ENCODE data around the gene KLF6. TPM values are rescaled to one million over a fixed set of nuclear protein-coding genes. Genes with fewer than 3 reads are reported as not detected.

KLF6 gene
- total RNA-seq, 1 experiment from 2014 or later: 27.9 TPM

GRCh38 chr10:3750006-3750816 is 34.8 kb downstream of the KLF6 start:
- TF ChIP-seq NR3C1 (CRISPR knock-in tag; conservative IDR thresholded peaks at IDR 0.05; ENCODE audit: low read depth) (no peak), ESRRA (CRISPR knock-in tag; IDR thresholded peaks at IDR 0.05; ENCODE audit: borderline replicate concordance) (no peak), ETV6 (CRISPR knock-in tag; IDR thresholded peaks at IDR 0.05) (no peak)
- ATAC-seq (no peak), DNase-seq (ENCODE audit: low spot score) (no peak)
- 0 out of 2 replicates have a peak, but pooled peaks cover under 1% of the 10 kb centered on the region for H3K36me3 Mint-ChIP-seq
- POLR2A ChIA-PET: no interaction called here
- CTCF ChIA-PET: no interaction called here
- H3K4me1 Mint-ChIP-seq: peaks cover 27% of the 10 kb centered on the region
- peaks cover 2% of the 10 kb centered on the region for H3K9me3 Mint-ChIP-seq
- H3K27me3 Mint-ChIP-seq (ENCODE audit: low read depth): no peaks in the 10 kb centered on the region; the same call in 1 of the 2 replicates
- H3K4me3 Mint-ChIP-seq: no peak overlapping the region
- H3K27ac Mint-ChIP-seq: no peak overlapping the region

GRCh38 chr10:3749600-3749999 is 35.4 kb downstream of the KLF6 start:
- CTCF ChIA-PET: no interaction called here
- Mint-ChIP-seq H3K36me3 (0 out of 2 replicates have a peak, but pooled peaks cover 2% of the 10 kb centered on the region), H3K27me3 (ENCODE audit: low read depth) (no peaks in the 10 kb centered on the region; the same call in 1 of the 2 replicates), H3K4me1 (peaks cover 29% of the 10 kb centered on the region), H3K9me3 (peaks cover 4% of the 10 kb centered on the region), H3K27ac (no peak overlapping the region), H3K4me3 (no peak overlapping the region)
- ATAC-seq (no peak), DNase-seq (ENCODE audit: low spot score) (no peak)
- POLR2A ChIA-PET: no interaction called here
- no peak for TF ChIP-seq ZMAT4 (CRISPR knock-in tag; IDR thresholded peaks at IDR 0.05)

- no peak for ATAC-seq
- ChIA-PET POLR2A (no interaction called here), CTCF (no interaction called here)
- Mint-ChIP-seq H3K27me3 (ENCODE audit: low read depth) (no peaks in the 10 kb centered on the region; the same call in 1 of the 2 replicates), H3K36me3 (0 out of 2 replicates have a peak, but pooled peaks cover 5% of the 10 kb centered on the region), H3K27ac (no peak overlapping the region), H3K9me3 (peaks cover 8% of the 10 kb centered on the region), H3K4me1 (peaks cover 29% of the 10 kb centered on the region), H3K4me3 (no peak overlapping the region)
- TF ChIP-seq SOX15 (CRISPR knock-in tag; IDR thresholded peaks at IDR 0.05): no peak
- TF ChIP-seq SMAD4 (CRISPR knock-in tag; IDR thresholded peaks at IDR 0.05): no peak
- TF ChIP-seq ZNF121 (CRISPR knock-in tag; IDR thresholded peaks at IDR 0.05): no peak
- TF ChIP-seq ZNF423 (CRISPR knock-in tag; IDR thresholded peaks at IDR 0.05): no peak
- no peak for TF ChIP-seq FOXJ3 (CRISPR knock-in tag; IDR thresholded peaks at IDR 0.05; ENCODE audit: borderline replicate concordance)
- no peak for TF ChIP-seq IRF1 (CRISPR knock-in tag; IDR thresholded peaks at IDR 0.05)
- no peak for TF ChIP-seq JAZF1 (CRISPR knock-in tag; IDR thresholded peaks at IDR 0.05)
- TF ChIP-seq OVOL2 (CRISPR knock-in tag; IDR thresholded peaks at IDR 0.05; ENCODE audit: borderline replicate concordance): no peak
- no peak for TF ChIP-seq ZNF263 (CRISPR knock-in tag; IDR thresholded peaks at IDR 0.05; ENCODE audit: low read depth)
- TF ChIP-seq ZNF232 (CRISPR knock-in tag; IDR thresholded peaks at IDR 0.05): no peak
- no peak for TF ChIP-seq ELF4 (CRISPR knock-in tag; IDR thresholded peaks at IDR 0.05; ENCODE audit: low read depth)
- TF ChIP-seq ATF2 (CRISPR knock-in tag; IDR thresholded peaks at IDR 0.05; ENCODE audit: borderline replicate concordance, low read depth): no peak
- TF ChIP-seq ZNF138 (CRISPR knock-in tag; conservative IDR thresholded peaks at IDR 0.05): no peak
- no peak for TF ChIP-seq IRF2 (CRISPR knock-in tag; IDR thresholded peaks at IDR 0.05; ENCODE audit: borderline replicate concordance, low read depth)
- no peak for TF ChIP-seq USF2 (CRISPR knock-in tag; IDR thresholded peaks at IDR 0.05)
- TF ChIP-seq NFYB (CRISPR knock-in tag; conservative IDR thresholded peaks at IDR 0.05; ENCODE audit: low read depth): no peak
- TF ChIP-seq ZBTB43 (CRISPR knock-in tag; IDR thresholded peaks at IDR 0.05): no peak
- no peak for TF ChIP-seq KAT7 (CRISPR knock-in tag; IDR thresholded peaks at IDR 0.05; ENCODE audit: borderline replicate concordance)
- no peak for TF ChIP-seq HMGA2 (CRISPR knock-in tag; IDR thresholded peaks at IDR 0.05)
- DNase-seq (ENCODE audit: low spot score): no peak
Measured at GRCh38 chr10:3749011-3749410, 36.0 kb downstream of the KLF6 start.
